ENCODE data around the gene CCDC12. TPM values are rescaled to one million over a fixed set of nuclear protein-coding genes. Genes with fewer than 3 reads are reported as not detected.

Gene CCDC12
- total and polyA plus RNA-seq, 2 of the 13 experiments (the other 11 are each of a cell fraction or from before 2014, with no cell fraction given): 30.1 to 49.5 TPM

GRCh38 chr3:47007001-47007400 lies 30.5 kb upstream of the CCDC12 start:
- intact Hi-C loops (cut with micrococcal nuclease; ENCODE audit: unreplicated experiment): no loop called here
- no peak for ATAC-seq
- POLR2A ChIA-PET: no interaction called here

More at GRCh38 chr3:47007001-47007400, 30.5 kb upstream of the CCDC12 start:
- FAIRE-seq (no peak), DNase-seq (ENCODE audit: low spot score) (no peak)
- Histone ChIP-seq H3K27ac (ENCODE audit: extremely low read length, insufficient read depth, low read length) (no peak overlapping the region), H3K27me3 (ENCODE audit: control insufficient read depth in 1 of 2, insufficient read depth in 2 of 2, low read length in 2 of 2) (no peaks in the 10 kb centered on the region), H3K4me2 (ENCODE audit: low read depth, low read length) (no peak overlapping the region), H3K4me3 (replicated peaks in 1 of 3; ENCODE audit: insufficient read depth in 1 of 3, low read depth in 2 of 3, low read length in 3 of 3) (no peak overlapping the region), H4K20me1 (ENCODE audit: insufficient read depth, low read length) (no peaks in the 10 kb centered on the region), H3K9me3 (ENCODE audit: low read length) (no peaks in the 10 kb centered on the region), H3K36me3 (replicated peaks in 1 of 2; ENCODE audit: control insufficient read depth in 1 of 2, insufficient read depth in 2 of 2, low read length in 2 of 2) (peaks cover 5 to 28% of the 10 kb centered on the region in 2 experiments), H3K9ac (ENCODE audit: insufficient read depth, low read depth, low read length) (no peak overlapping the region), H2AFZ (ENCODE audit: low read length) (no peak overlapping the region), H3K4me1 (ENCODE audit: insufficient read depth, low read length) (no peaks in the 10 kb centered on the region), H3K79me2 (ENCODE audit: insufficient read depth, low read length) (no peaks in the 10 kb centered on the region)
- TF ChIP-seq ZNF616 (CRISPR knock-in tag; IDR thresholded peaks at IDR 0.05; ENCODE audit: low read depth) (no peak), REL (CRISPR knock-in tag; conservative IDR thresholded peaks at IDR 0.05) (no peak), XBP1 (CRISPR knock-in tag; IDR thresholded peaks at IDR 0.05) (no peak), NRL (CRISPR knock-in tag; IDR thresholded peaks at IDR 0.05; ENCODE audit: borderline replicate concordance) (no peak), ZNF12 (CRISPR knock-in tag; IDR thresholded peaks at IDR 0.05) (no peak), ARNT (IDR thresholded peaks at IDR 0.05) (no peak), KMT2A (CRISPR knock-in tag; IDR thresholded peaks at IDR 0.05) (no peak), RARG (CRISPR knock-in tag; IDR thresholded peaks at IDR 0.05; ENCODE audit: low read depth) (no peak), ZBTB14 (CRISPR knock-in tag; IDR thresholded peaks at IDR 0.05) (no peak), HIVEP1 (CRISPR knock-in tag; IDR thresholded peaks at IDR 0.05) (no peak), POLR2A (IDR thresholded peaks at IDR 0.05; ENCODE audit: insufficient read depth in 1 of 2, low read depth in 2 of 2, low read length in 2 of 2) (no peak), ZNF577 (CRISPR knock-in tag; IDR thresholded peaks at IDR 0.05; ENCODE audit: borderline replicate concordance, low read depth) (no peak), FOXC1 (CRISPR knock-in tag; IDR thresholded peaks at IDR 0.05; ENCODE audit: borderline replicate concordance) (no peak), ZFP91 (CRISPR knock-in tag; IDR thresholded peaks at IDR 0.05; ENCODE audit: borderline replicate concordance) (no peak), AKAP8 (CRISPR knock-in tag; IDR thresholded peaks at IDR 0.05) (no peak), ZNF326 (CRISPR knock-in tag; IDR thresholded peaks at IDR 0.05; ENCODE audit: borderline replicate concordance) (no peak)
- in situ Hi-C loops (cut with HindIII; ENCODE audit: extremely low pct_ligation_motif_present, low pct_unique_long_range_greater_than_20kb): no loop called here
- 91% methylated on average over 3 of the region's 3 CpGs for WGBS (ENCODE audit: low lambda C conversion rate)
- CTCF ChIA-PET (ENCODE audit: low intra/inter-chr PET ratio, low total read pairs): no interaction called here
- BruUV-seq (replicated peaks): no TSS peak
